HG02970 (cell line): ENCODE data around the gene XYLT1.
"Not testable (repeated sequence)": the region's sequence is repeated elsewhere in the genome, so short reads cannot be mapped to it uniquely, and the experiment has no call there.

ENCODE experiments used
- ATAC-seq: cut with Tn5 transposase; IDR thresholded peaks from one replicate; pipeline ENCODE4 v1.9.1; 2021; ENCODE audit warnings: mild to moderate bottlenecking, moderate library complexity, moderate number of reproducible peaks; ENCODE audit not compliant: unreplicated experiment, low FRiP score

The XYLT1 gene

DNA sequence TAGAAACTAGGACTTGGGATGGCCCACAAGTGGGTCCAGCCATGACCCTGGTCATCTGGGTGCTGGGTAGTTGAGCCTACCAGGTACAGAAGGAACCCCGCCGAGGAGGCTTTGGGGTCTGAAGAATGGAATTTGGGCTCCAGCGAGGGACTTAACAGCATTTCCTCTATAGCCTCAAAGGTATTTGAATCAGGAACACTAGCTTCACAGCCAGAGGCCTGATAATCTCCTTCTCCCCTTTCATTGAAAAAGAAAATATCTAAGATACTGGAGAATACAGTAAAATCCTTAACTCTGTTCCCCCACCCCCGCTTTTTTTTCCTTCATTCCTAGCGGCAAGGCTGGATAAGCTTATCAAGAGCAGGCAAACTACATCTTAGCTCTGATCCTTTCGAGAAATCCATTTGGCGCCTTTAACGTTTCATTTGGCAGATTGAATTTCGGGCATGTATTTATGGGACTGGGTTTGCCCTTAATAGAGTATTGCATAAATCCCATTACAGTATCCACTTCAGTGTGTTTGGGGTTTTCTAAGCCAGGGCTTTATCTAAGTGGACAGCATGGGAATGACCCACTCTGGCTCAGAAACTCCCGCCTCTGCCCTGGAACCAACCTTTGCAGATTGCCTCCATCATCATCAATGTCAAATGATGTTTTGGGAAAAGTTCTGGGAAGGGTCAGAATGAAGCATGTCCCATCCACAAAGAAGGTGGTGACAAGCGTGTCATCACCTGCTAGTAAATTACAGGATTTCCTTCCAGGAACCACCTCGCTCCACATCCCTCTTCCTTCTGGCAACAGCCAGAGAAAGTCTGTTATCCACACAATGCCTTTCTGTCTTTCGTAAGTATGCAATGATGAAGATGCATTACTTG lies 36.9 kb downstream of the XYLT1 start:
- no peak for ATAC-seq

- no peak for ATAC-seq
Measured at GRCh38 chr16:17432901-17433576, 37.7 kb downstream of the XYLT1 start.

GRCh38 chr16:17431968-17432625 lies 38.7 kb downstream of the XYLT1 start:
- no peak for ATAC-seq

DNA sequence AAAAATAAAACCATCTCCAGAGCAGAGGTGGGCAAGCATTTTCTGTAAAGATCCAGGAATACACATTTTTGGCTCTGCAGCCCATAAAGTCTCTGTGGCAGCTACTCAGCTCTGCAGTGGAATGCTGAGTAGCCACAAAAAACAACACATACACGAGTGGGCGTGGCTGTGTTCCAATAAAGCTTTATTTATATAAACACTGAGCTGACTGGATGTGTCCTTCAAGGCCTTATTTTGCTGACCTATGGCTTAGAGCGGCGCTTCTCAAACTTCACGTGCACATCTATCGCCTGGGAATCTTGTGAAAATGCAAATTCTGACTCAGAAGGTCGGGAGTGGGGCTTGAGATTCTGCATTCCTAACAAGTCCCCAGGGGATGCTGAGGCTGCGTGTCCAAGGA lies 39.7 kb downstream of the XYLT1 start:
- ATAC-seq, result no peak

DNA sequence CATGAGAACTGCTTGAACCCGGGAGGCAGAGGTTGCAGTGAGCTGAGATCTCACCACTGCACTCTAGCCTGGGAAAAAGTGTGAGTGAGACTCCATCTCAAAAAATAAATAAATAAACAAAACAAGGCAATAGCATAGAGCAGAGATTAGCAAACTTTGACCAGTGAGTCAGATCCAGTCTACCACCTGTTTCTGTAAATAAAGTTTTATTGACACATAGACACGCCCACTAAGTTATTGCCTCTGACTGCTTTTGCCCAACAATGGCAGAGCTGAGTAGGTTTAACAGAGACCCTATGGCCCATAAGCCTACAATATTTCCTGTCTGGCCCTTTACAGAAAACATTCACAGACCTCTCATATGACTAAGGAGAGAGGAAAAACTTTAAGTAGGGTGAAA lies 44.3 kb downstream of the XYLT1 start:
- ATAC-seq, result no peak

- no peak for ATAC-seq
Measured at GRCh38 chr16:17424771-17425170, 46.0 kb downstream of the XYLT1 start.

GRCh38 chr16:17423221-17423620 lies 47.5 kb downstream of the XYLT1 start:
- no peak for ATAC-seq

GRCh38 chr16:17420816-17421215 lies 49.9 kb downstream of the XYLT1 start:
- ATAC-seq, result no peak

DNA sequence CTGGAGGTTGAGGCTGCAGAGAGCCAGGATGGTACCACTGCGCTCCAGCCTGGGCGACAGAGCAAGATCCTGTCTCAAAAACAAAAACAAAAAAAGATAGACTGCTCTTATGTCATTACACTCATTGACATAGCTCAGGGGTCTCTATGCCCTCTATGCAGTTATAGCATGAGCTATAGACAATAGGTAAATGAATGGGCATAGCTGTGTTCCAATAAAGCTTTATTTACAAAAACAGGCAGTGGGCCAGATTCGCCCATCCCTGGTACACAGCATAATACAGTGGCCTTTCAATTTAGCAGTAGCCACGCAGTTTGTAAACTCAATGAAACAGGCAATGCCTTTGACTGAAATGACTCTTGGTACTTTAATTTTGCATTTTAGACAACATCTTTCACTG lies 51.5 kb downstream of the XYLT1 start:
- ATAC-seq, result no peak

DNA sequence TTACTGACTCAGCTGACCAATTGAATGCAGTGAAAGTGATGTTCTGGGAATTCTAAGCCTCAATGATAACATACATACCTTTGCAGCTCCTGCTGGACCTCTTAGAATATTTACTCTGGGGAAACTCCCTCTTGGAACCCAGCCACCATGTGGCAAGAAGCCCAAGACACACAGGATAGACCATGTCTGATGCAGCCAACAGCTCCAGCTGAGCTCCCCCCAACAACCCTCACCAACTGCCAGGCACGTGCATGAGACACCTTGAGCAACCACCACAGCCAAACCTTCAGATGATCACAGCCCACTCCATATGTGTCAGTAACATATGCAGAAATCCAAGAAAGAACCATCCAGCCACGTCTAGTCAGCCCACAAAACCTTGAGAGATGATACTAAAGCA lies 53.0 kb downstream of the XYLT1 start:
- ATAC-seq, result no peak

GRCh38 chr16:17416461-17417311 lies 54.1 kb downstream of the XYLT1 start:
- peak; percentile 90 for ATAC-seq

DNA sequence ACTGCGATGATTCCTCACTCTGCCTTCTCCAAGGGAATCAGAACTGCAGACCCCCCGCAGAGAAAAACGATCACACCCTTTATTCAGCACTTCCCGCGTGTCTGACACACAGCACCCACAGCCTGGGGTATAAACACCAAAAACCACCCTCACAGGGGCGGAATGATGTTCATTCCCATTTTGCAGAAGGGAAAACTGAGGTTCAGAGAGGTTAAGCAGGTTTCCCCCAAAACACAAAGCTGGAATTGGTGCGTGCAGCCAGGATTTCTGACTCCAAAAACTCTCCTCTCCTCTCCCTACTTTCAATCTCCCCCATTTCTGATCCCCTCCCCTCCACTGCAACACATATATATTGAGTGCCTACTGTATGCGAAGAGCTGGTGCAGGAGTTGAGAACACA lies 55.8 kb downstream of the XYLT1 start:
- no peak for ATAC-seq

DNA sequence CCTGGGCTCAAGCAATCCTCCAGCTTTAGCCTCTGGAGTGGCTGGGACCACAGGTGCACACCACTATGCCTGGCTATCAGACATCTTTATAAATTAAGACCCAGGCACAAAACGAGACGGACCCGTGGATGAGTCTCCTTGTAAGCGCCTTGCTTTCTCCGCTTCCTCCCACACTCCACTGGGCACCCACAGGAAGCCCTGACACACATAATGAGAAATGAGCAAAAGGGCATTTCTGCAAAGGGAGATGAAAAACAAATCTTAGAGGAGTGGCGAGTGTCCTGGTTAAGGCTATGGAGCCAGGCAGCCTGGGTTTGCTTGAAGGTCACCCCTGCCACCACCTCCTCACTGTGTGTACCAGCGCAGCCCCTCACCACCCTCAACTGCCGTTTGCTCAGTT lies 56.3 kb downstream of the XYLT1 start:
- ATAC-seq, result no peak

DNA sequence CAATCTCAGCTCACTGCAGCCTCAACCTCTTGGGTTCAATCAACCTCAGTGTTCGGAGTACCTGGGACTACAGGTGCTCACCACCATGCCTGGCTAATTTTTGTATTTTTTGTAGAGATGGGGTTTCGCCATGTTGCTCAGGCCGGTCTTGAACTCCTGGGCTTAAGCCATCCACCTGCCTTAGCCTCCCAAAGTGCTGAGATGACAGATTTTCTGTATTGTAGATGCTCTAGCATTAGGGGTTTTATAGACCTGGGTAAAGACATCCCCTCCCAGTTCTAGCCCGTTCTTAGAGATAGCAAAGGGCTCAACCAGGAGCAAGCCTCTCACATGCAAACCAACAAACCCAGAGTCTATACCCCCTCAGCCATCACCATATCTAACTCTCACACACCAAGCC lies 57.3 kb downstream of the XYLT1 start:
- no peak for ATAC-seq

DNA sequence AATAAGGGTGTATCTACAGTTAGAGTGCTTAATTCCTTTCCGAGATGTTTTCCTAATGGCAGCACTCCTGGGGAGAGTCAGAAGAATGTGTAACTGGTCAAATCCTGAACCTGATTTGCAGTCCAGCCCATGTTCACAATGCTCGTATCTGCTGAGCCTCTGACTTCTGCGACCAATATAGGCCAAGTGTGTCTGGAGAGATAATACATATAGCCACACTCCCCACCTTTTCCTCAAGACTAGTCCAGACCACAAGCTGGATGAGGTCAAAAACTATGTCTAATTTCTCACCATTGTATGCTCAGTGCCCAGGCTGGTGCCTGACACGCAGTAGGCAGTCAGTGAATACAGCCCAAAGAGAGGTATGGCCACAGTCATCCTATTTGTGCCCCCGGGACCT lies 58.0 kb downstream of the XYLT1 start:
- no peak for ATAC-seq

- no peak for ATAC-seq
Measured at GRCh38 chr16:17412221-17412620, 58.5 kb downstream of the XYLT1 start.

DNA sequence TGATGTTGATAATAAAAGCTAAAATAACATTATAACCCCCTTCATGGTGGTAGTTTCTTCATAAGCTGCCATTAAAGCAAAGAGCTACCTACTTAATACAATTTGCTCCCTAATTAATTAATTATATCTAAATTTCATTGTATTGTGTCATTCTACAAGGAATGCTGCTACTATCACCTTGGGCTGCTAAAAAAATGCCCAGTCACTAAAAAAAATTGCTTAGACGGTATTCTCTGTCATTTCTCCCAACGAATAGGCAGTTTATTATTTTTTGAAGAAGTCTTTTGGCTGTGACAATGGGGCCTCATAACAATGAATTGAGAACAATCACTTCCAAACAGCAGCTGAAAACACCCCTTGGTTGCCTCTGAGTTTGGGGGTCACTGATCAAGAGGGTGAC lies 59.5 kb downstream of the XYLT1 start:
- no peak for ATAC-seq

DNA sequence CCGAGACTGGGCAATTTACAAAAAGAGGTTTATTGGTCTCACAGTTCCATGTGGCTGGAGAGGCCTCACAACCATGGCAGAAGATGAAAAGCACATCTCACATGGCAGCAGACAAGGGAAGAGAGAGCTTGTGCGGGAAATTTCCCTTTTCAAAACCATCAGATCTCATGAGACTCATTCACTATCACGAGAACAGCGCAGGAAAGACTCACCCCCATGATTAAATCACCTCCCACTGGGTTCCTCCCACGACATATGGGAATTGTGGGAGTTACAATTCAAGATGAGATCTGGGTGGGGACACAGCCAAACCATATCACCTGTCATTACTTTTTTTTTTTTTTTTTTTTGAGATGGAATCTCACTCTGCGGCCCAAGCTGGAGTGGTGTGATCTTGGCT lies 60.4 kb downstream of the XYLT1 start:
- ATAC-seq, result not testable (repeated sequence)

GRCh38 chr16:17409894-17410293 lies 60.9 kb downstream of the XYLT1 start:
- no peak for ATAC-seq

- ATAC-seq, result no peak
Measured at GRCh38 chr16:17408955-17409441, 61.8 kb downstream of the XYLT1 start.
